Brain microvascular endothelial cell (primary cell): Measurements from ENCODE around the gene LDLRAP1.

Experiments
- DNase-seq: peaks from one replicate; pipeline ENCODE4 v3.0.0-alpha.2; 2020
- H3K27ac ChIP-seq: fragments of 250-450 bp; sonication (Bioruptor Pico); 2 replicates; pipeline ENCODE4 v1.5.1; 2020; ENCODE audit warnings: mild to moderate bottlenecking, moderate library complexity
- H3K27me3 ChIP-seq: fragments of 250-450 bp; sonication (Bioruptor Pico); replicated peaks from 2 replicates; pipeline ENCODE4 v1.5.1; 2020; ENCODE audit warnings: mild to moderate bottlenecking
- H3K36me3 ChIP-seq: fragments of 250-450 bp; sonication (Bioruptor Pico); replicated peaks from 2 replicates; pipeline ENCODE4 v1.5.1; 2020; ENCODE audit warnings: mild to moderate bottlenecking
- H3K4me3 ChIP-seq: 2 replicates; pipeline ENCODE4 v1.5.1; 2011; ENCODE audit warnings: low read depth, mild to moderate bottlenecking, control low read depth, low read length, moderate library complexity
- in situ Hi-C: cut with HindIII; loops from 2 replicates; pipeline ENCODE4 v1.10.0; 2017; ENCODE audit warnings: low sequenced_read_pairs, low pct_ligation_motif_present
- TF ChIP-seq, protein P1 (sequence below): IDR thresholded peaks from 2 replicates; pipeline ENCODE4 v1.5.1; 2011; ENCODE audit warnings: low read depth, mild to moderate bottlenecking, moderate library complexity, low read length, control low read depth, inconsistent platforms; ENCODE audit errors: missing control alignments

Gene LDLRAP1

DNA sequence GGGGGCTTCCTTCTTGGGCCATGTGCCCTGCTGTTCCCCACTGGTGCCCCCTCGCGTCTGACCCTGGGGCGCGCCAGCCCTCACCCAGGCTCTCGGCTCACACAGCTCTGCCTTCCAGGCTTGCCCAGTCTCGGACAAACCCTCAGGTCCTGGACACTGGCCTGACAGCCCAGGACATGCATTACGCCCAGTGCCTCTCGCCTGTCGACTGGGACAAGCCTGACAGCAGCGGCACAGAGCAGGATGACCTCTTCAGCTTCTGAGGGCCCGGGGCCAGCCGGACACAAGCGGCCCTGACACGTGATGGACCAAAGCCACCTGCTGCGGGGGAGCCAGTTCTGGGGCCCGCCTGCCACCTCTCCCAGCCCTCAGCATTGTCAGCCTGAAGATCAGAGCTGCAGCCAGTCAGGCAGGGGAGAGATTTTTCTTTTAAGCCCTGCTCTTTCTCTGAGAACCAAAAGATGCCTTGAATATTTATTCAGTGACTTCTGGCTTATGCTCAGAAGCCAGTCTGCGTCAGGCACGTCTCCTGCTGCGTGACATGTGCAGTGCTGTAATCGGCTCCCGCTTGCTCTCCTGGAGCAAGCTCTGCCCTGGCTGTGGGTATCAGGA, 23.4 kb downstream of the LDLRAP1 start:
- Histone ChIP-seq H3K36me3 (peaks cover 2% of the 10 kb centered on the region), H3K27ac (peak overlapping the region; percentile 76), H3K27me3 (no peaks in the 10 kb centered on the region), H3K4me3 (no peak overlapping the region)
- TF ChIP-seq, protein P1, sequence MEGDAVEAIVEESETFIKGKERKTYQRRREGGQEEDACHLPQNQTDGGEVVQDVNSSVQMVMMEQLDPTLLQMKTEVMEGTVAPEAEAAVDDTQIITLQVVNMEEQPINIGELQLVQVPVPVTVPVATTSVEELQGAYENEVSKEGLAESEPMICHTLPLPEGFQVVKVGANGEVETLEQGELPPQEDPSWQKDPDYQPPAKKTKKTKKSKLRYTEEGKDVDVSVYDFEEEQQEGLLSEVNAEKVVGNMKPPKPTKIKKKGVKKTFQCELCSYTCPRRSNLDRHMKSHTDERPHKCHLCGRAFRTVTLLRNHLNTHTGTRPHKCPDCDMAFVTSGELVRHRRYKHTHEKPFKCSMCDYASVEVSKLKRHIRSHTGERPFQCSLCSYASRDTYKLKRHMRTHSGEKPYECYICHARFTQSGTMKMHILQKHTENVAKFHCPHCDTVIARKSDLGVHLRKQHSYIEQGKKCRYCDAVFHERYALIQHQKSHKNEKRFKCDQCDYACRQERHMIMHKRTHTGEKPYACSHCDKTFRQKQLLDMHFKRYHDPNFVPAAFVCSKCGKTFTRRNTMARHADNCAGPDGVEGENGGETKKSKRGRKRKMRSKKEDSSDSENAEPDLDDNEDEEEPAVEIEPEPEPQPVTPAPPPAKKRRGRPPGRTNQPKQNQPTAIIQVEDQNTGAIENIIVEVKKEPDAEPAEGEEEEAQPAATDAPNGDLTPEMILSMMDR = peak; percentile 31
- peak; percentile 84 for DNase-seq
- in situ Hi-C loops = no loop called here

DNA sequence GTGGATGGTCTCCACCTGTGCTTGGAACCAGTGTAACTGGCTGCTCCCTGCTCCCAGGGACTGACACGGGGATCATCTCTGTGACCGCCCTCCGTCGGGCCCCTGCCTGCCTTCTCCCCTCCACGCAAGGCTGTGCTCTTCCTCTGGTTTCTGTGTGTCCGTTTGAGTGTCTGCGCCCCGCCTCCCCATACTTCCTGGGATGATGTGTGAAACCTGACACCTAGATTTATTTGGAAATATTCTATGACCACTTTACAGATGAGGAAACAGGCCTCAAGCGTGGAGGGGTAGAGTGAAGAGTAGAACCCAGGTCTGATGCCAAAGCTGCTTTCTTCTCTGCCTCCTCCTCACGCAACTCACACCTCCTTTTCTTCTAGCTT, 24.3 kb downstream of the LDLRAP1 start:
- in situ Hi-C loops = no loop called here
- Histone ChIP-seq H3K36me3 (peaks cover 2% of the 10 kb centered on the region), H3K27me3 (no peaks in the 10 kb centered on the region), H3K4me3 (no peak overlapping the region), H3K27ac (peak overlapping the region; percentile 76)
- TF ChIP-seq, protein P1 = no peak
- DNase-seq = peak; percentile 25

DNA sequence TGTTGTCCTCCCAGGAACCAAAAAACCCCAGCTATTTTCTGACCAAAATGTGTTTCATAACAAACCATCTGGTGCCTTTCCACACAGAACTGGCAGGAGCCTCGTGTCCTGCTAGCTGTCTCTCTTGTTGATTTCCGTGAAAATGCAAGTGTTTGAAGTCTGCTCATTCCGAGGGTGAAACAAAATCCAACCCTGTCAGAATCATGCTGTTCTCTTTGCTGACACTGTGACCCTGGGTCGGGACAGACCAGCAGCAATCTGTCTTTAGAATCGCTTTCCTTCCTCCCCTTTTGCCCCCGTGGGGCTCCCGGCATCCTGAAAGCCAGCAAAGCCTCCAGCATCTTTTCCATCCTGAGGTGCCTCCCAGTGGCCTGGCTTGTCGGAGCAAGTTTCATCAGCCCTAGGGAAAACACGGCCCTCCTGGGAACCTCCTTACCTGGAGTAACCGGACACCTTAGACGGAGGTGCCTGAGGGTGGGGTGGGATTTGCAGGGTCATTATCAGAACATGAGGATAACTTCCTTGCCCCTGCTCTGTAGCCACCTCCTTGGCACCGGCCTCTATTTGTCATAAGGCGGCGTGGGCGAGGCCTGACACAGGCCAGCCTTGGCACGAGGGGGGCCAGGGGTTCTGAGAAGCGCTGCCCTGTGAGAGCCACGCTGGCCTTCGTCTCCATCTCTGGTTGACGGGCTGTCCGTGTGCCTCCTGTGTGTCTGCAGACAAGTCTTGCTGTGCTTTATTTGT, 24.9 kb downstream of the LDLRAP1 start:
- H3K36me3 ChIP-seq = peaks cover 2% of the 10 kb centered on the region
- peak overlapping the region; percentile 76 for H3K27ac ChIP-seq
- no peaks in the 10 kb centered on the region for H3K27me3 ChIP-seq
- H3K4me3 ChIP-seq = no peak overlapping the region
- DNase-seq = peak; percentile 25
- TF ChIP-seq, protein P1 = peak; percentile 19
- in situ Hi-C loops = no loop called here

DNA sequence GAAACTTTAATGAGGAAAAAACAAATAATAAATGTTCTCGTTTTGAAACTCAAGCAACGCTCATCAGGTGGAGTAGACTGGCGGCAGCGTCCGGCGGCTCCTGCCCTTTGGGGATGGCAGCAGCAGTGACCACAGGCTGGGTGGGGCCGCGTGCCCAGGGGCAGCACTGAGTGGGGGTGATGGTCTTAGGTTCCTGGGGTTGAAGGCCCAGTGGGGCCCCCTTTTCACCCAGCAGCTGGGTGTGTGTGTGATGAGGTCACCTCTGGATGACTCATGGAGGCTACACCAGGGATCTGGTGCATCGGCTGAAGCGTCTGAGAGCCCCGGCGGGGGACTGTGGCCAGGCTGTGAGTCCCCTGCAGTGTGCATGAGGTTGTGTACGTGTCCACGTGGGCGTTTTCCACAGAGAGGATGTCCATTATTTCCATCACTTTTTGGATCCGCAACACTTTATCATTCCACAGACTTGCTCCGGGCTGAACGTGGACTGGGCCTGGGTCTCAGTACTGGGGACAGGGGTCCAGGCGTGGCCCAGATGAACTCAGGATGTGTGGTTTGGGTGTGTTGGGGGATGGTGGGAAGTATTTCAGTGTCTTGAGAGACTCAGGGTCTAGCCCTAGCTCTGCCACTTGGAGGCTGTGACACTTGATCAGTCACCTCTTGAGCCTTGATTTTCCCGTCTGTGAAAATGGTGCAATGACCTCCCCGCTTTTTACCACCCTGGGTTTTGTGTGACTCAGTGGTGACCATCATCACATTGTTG, 25.6 kb downstream of the LDLRAP1 start:
- no peaks in the 10 kb centered on the region for H3K27me3 ChIP-seq
- H3K4me3 ChIP-seq = no peak overlapping the region
- no peaks in the 10 kb centered on the region for H3K36me3 ChIP-seq
- DNase-seq = peak; percentile 90
- in situ Hi-C loops = no loop called here
- TF ChIP-seq, protein P1 = no peak
- H3K27ac ChIP-seq = peak overlapping the region; percentile 76

DNA sequence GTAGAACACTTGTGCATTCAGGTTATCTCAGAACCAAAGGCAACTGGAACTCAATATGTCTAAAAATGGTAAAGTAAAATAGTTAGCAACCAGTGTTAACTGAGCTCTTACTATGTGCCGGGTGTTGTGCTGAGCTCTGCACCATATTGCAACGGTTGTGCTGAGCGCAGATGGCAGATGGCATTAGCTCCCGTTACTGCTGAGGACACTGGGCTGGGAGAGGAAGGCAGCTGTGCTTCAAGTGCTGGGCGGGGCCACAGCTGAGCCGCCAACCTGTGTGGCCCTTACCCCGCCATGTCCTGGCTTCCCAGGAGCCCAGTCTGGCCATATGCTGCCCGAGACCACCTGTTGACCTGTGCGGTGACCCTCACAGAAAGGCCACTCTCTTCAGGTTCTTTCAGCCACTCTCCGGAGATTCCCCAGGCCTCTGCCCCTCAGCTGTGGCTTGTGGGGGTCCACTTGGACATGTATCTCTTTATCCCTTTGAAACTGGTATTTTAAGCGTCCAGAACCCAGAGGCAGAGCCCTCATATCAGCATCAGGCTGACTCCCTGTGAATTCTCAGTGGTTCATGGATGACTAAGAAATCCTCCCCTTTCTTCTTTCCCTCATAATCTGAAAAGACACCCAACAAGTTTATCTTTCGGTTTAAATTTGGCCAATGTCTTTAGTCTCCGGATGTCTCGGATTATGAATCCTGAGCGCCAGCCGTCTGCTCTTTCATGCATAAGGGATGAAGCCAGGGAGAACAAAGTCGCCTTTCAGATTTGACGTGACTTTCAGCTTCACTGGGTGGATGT, 26.4 kb downstream of the LDLRAP1 start:
- TF ChIP-seq, protein P1 = no peak
- no peaks in the 10 kb centered on the region for H3K27me3 ChIP-seq
- no peak for DNase-seq
- in situ Hi-C loops = no loop called here
- H3K36me3 ChIP-seq = no peaks in the 10 kb centered on the region
- H3K4me3 ChIP-seq = no peak overlapping the region
- H3K27ac ChIP-seq = peak overlapping the region; percentile 76
